PFSK-1 (cell line): ENCODE data around the gene CHRNG.

ENCODE experiments used
- FOXP2 ChIP-seq: optimal IDR thresholded peaks from 2 replicates; pipeline ENCODE3; 2011; ENCODE audit warnings: borderline replicate concordance, control low read depth, inconsistent platforms; ENCODE audit not compliant: insufficient read depth; ENCODE audit errors: extremely low read length, extremely low read depth
- POLR2AphosphoS5 ChIP-seq: IDR thresholded peaks from 2 replicates; pipeline ENCODE4 v1.6.1; 2012; ENCODE audit warnings: low read depth, mild to moderate bottlenecking, control low read depth, low read length, moderate library complexity
- REST ChIP-seq, 2 experiments: IDR thresholded peaks; 2 replicates each; pipeline versions ENCODE4 v1.6.1 to v1.8.0; 2011 to 2012; ENCODE audit warnings: low read depth in 2 of 2, low read length in 2 of 2, control low read depth in 1 of 2, inconsistent platforms in 1 of 2, mild to moderate bottlenecking in 1 of 2, moderate library complexity in 1 of 2; ENCODE audit not compliant: insufficient read depth in 1 of 2
- SIN3A ChIP-seq: IDR thresholded peaks from 2 replicates; pipeline ENCODE4 v1.6.1; 2012; ENCODE audit warnings: mild to moderate bottlenecking, low read length, moderate library complexity, borderline replicate concordance; ENCODE audit not compliant: insufficient read depth
- TAF1 ChIP-seq: IDR thresholded peaks from 2 replicates; pipeline ENCODE4 v1.6.1; 2012; ENCODE audit warnings: low read length, control low read depth, borderline replicate concordance; ENCODE audit not compliant: insufficient read depth

The CHRNG gene

GRCh38 chr2:232492963-232493700 is 46.4 kb upstream of the CHRNG start:
- no peak for TF ChIP-seq TAF1
- no peak for TF ChIP-seq FOXP2
- TF ChIP-seq POLR2AphosphoS5 = no peak
- TF ChIP-seq REST (IDR thresholded peaks at IDR 0.05; ENCODE audit: insufficient read depth in 1 of 2, low read depth in 2 of 2, low read length in 2 of 2) = no peak
- no peak for TF ChIP-seq SIN3A

- TF ChIP-seq POLR2AphosphoS5 (no peak), REST (IDR thresholded peaks at IDR 0.05; ENCODE audit: insufficient read depth in 1 of 2, low read depth in 2 of 2, low read length in 2 of 2) (no peak), SIN3A (no peak), TAF1 (no peak), FOXP2 (no peak)
These were observed 45.6 kb upstream of the CHRNG start for GRCh38 chr2:232493701-232494474.

- TF ChIP-seq FOXP2 (no peak), TAF1 (no peak), POLR2AphosphoS5 (no peak), REST (IDR thresholded peaks at IDR 0.05; ENCODE audit: insufficient read depth in 1 of 2, low read depth in 2 of 2, low read length in 2 of 2) (no peak), SIN3A (no peak)
These were observed 45.0 kb upstream of the CHRNG start for GRCh38 chr2:232494542-232494941.

- TF ChIP-seq SIN3A (no peak), REST (IDR thresholded peaks at IDR 0.05; ENCODE audit: insufficient read depth in 1 of 2, low read depth in 2 of 2, low read length in 2 of 2) (no peak), POLR2AphosphoS5 (no peak), TAF1 (no peak), FOXP2 (no peak)
These were observed 44.2 kb upstream of the CHRNG start for GRCh38 chr2:232495292-232495691.
